CD4-positive, alpha-beta memory T cell (primary cell): ENCODE results near the gene PINLYP. TPM values are rescaled to one million over a fixed set of nuclear protein-coding genes. Genes with fewer than 3 reads are reported as not detected.

Experiments
- CTCF ChIA-PET: fragments of 350-600 bp; sonication (Branson Sonifier 250); formaldehyde crosslinking; loops from one replicate; lab custom pipeline; 2021; ENCODE audit warnings: inconsistent platforms; ENCODE audit not compliant: partially characterized antibody; lab: Charles Lee
- POLR2A ChIA-PET: fragments of 350-600 bp; sonication (Branson Sonifier 250); formaldehyde crosslinking; loops from one replicate; lab custom pipeline; 2021; ENCODE audit not compliant: partially characterized antibody; lab: Charles Lee
- DNase-seq, 5 donors: peaks; one replicate each; pipeline versions ENCODE4 v3.0.0 to v3.0.0-alpha.2; 2020 to 2022; ENCODE audit warnings: mixed read lengths in 1 of 5
- H3K27ac ChIP-seq: one replicate; pipeline ENCODE4 v1.7.0; 2013; ENCODE audit warnings: low read depth, low read length
- H3K27me3 ChIP-seq: 2 replicates; pipeline ENCODE4 v1.7.0; 2013; ENCODE audit warnings: mild to moderate bottlenecking, low read length, moderate library complexity; ENCODE audit not compliant: insufficient read depth
- H3K36me3 ChIP-seq: 2 replicates; pipeline ENCODE4 v1.7.0; 2013; ENCODE audit warnings: mild to moderate bottlenecking, low read length, moderate library complexity; ENCODE audit not compliant: insufficient read depth
- H3K4me1 ChIP-seq: 2 replicates; pipeline ENCODE4 v1.7.0; 2013; ENCODE audit warnings: mild to moderate bottlenecking, low read length, moderate library complexity; ENCODE audit not compliant: insufficient read depth
- H3K4me3 ChIP-seq, 2 donors: one replicate each; pipeline ENCODE4 v1.7.0; 2013; ENCODE audit warnings: low read length in 2 of 2, mild to moderate bottlenecking in 1 of 2
- H3K9me3 ChIP-seq, 2 donors: one replicate each; pipeline ENCODE4 v1.7.0; 2013; ENCODE audit warnings: low read length in 2 of 2, control low read depth in 1 of 2; ENCODE audit not compliant: control insufficient read depth in 1 of 2
- H3K27ac Mint-ChIP-seq, 7 donors: one replicate each; pipeline ENCODE4 v1.8.0; 2020 to 2021; ENCODE audit warnings: mixed read lengths in 7 of 7, mild to moderate bottlenecking in 6 of 7, inconsistent platforms in 3 of 7, moderate library complexity in 3 of 7
- H3K27me3 Mint-ChIP-seq, 2 donors: one replicate each; pipeline ENCODE4 v1.8.0; 2020 to 2021; ENCODE audit warnings: mixed read lengths in 2 of 2
- H3K36me3 Mint-ChIP-seq, 2 donors: one replicate each; pipeline ENCODE4 v1.8.0; 2020 to 2021; ENCODE audit warnings: mixed read lengths in 2 of 2, inconsistent platforms in 1 of 2, mild to moderate bottlenecking in 1 of 2
- H3K4me1 Mint-ChIP-seq, 4 donors: one replicate each; pipeline ENCODE4 v1.8.0; 2020 to 2021; ENCODE audit warnings: mixed read lengths in 4 of 4, mild to moderate bottlenecking in 1 of 4
- H3K4me3 Mint-ChIP-seq, 8 donors: one replicate each; pipeline ENCODE4 v1.8.0; 2020 to 2021; ENCODE audit warnings: mixed read lengths in 8 of 8, mild to moderate bottlenecking in 7 of 8, moderate library complexity in 6 of 8, inconsistent platforms in 3 of 8
- H3K9me3 Mint-ChIP-seq, 8 donors: one replicate each; pipeline ENCODE4 v1.8.0; 2020 to 2021; ENCODE audit warnings: mixed read lengths in 8 of 8, mild to moderate bottlenecking in 5 of 8, inconsistent platforms in 3 of 8, moderate library complexity in 1 of 8
- intact Hi-C: fragments of 100-400 bp; cut with micrococcal nuclease; formaldehyde crosslinking; loops from one replicate; pipeline ENCODE4 v1.15.1; 2023
- polyA plus RNA-seq, 2 donors: library from polyadenylated mRNA; unstranded; fragments of 300-500 nt; fragmentation: Illumina TruSeq; gene quantifications; one replicate each; pipeline ENCODE4 v1.2.3, GENCODE V29; 2021
- total RNA-seq, 2 experiments: library from RNA; stranded (reverse); gene quantifications; one replicate each; pipeline ENCODE4 v1.2.3, GENCODE V29; 2021

Gene PINLYP
- total and polyA plus RNA-seq, 4 experiments from 2014 or later = 0.33 to 1.3 (median 0.84) TPM; not detected in 1

GRCh38 chr19:43624933-43625332, 49.3 kb downstream of the PINLYP start:
- POLR2A ChIA-PET = no interaction called here
- intact Hi-C loops = loop anchor here (1.0 kb wide), 1 partner anchor 29 kb away; the partner anchor contains the start of genes IRGQ and ZNF576
- peaks cover 19% of the 10 kb centered on the region for H3K4me1 ChIP-seq
- Mint-ChIP-seq H3K4me1 (peaks cover 11 to 35% (median 20%) of the 10 kb centered on the region in 4 donors), H3K36me3 (no peaks in the 10 kb centered on the region), H3K27ac (peak overlapping the region in 6 of 7 donors; percentile 18 to 88 (median 34)), H3K4me3 (peak overlapping the region in 3 of 8 donors; percentile 4 to 49 (median 11)), H3K27me3 (peaks cover 2 to 9% of the 10 kb centered on the region in 2 donors), H3K9me3 (no peaks in the 10 kb centered on the region)
- peak; percentile 78 to 89 (median 83) for DNase-seq
- H3K27me3 ChIP-seq = no peaks in the 10 kb centered on the region
- H3K9me3 ChIP-seq = no peaks in the 10 kb centered on the region
- H3K36me3 ChIP-seq = no peaks in the 10 kb centered on the region
- H3K27ac ChIP-seq = no peak overlapping the region
- CTCF ChIA-PET = interaction anchor here (1.5 to 3.2 kb wide), 3 partner anchors 43 to 177 kb away, joined by 4 to 20 read pairs (median 10); no protein-coding TSS in a partner anchor
- no peak overlapping the region for H3K4me3 ChIP-seq

GRCh38 chr19:43625918-43626579, 50.4 kb downstream of the PINLYP start:
- Histone ChIP-seq H3K9me3 (no peaks in the 10 kb centered on the region), H3K4me3 (no peak overlapping the region), H3K27me3 (no peaks in the 10 kb centered on the region), H3K4me1 (peaks cover 7% of the 10 kb centered on the region), H3K36me3 (no peaks in the 10 kb centered on the region), H3K27ac (no peak overlapping the region)
- Mint-ChIP-seq H3K9me3 (no peaks in the 10 kb centered on the region), H3K27me3 (peaks cover 2 to 9% of the 10 kb centered on the region in 2 donors), H3K36me3 (no peaks in the 10 kb centered on the region), H3K4me1 (peaks cover 8 to 25% (median 12%) of the 10 kb centered on the region in 4 donors), H3K27ac (peak overlapping the region in 3 of 7 donors; percentile 32 to 70 (median 44)), H3K4me3 (no peak overlapping the region)
- intact Hi-C loops = loop anchor here (1.0 kb wide), 1 partner anchor 30 kb away; the partner anchor contains the start of genes IRGQ and ZNF576
- POLR2A ChIA-PET = interaction anchor here (0.6 kb wide), 1 partner anchor 34 kb away, joined by 3 read pairs; no protein-coding TSS in a partner anchor
- CTCF ChIA-PET = interaction anchor here (0.9 to 3.2 kb wide), 4 partner anchors 14 to 178 kb away, joined by 4 to 20 read pairs (median 7); partner anchors contain the start of gene CADM4
- DNase-seq = no peak

- Mint-ChIP-seq H3K4me1 (peaks cover 8 to 21% (median 10%) of the 10 kb centered on the region in 4 donors), H3K9me3 (no peaks in the 10 kb centered on the region), H3K4me3 (peak overlapping the region in 2 of 8 donors; percentile 8 to 25), H3K27ac (no peak overlapping the region), H3K27me3 (peaks cover 2 to 9% of the 10 kb centered on the region in 2 donors), H3K36me3 (no peaks in the 10 kb centered on the region)
- no peak overlapping the region for H3K27ac ChIP-seq
- H3K4me3 ChIP-seq = no peak overlapping the region
- no peak for DNase-seq
- H3K4me1 ChIP-seq = peaks cover 7% of the 10 kb centered on the region
- H3K9me3 ChIP-seq = no peaks in the 10 kb centered on the region
- H3K36me3 ChIP-seq = no peaks in the 10 kb centered on the region
- POLR2A ChIA-PET = interaction anchor here (0.6 kb wide), 1 partner anchor 33 kb away, joined by 3 read pairs; no protein-coding TSS in a partner anchor
- H3K27me3 ChIP-seq = no peaks in the 10 kb centered on the region
- intact Hi-C loops = no loop called here
- CTCF ChIA-PET = interaction anchor here (0.7 to 3.2 kb wide), 5 partner anchors 37 to 179 kb away, joined by 3 to 20 read pairs (median 3); partner anchors contain the start of gene ZNF575
These were observed 51.2 kb downstream of the PINLYP start for GRCh38 chr19:43626838-43627237.

GRCh38 chr19:43628646-43629326, 53.2 kb downstream of the PINLYP start:
- peaks cover 2 to 19% of the 10 kb centered on the region in 2 donors for H3K27me3 Mint-ChIP-seq
- no peaks in the 10 kb centered on the region for H3K9me3 Mint-ChIP-seq
- peaks cover 7% of the 10 kb centered on the region for H3K4me1 ChIP-seq
- POLR2A ChIA-PET = no interaction called here
- DNase-seq = no peak
- no peak overlapping the region for H3K27ac Mint-ChIP-seq
- H3K4me1 Mint-ChIP-seq = peaks cover 8 to 20% (median 10%) of the 10 kb centered on the region in 4 donors
- no peak overlapping the region for H3K4me3 Mint-ChIP-seq
- no peaks in the 10 kb centered on the region for H3K27me3 ChIP-seq
- H3K27ac ChIP-seq = no peak overlapping the region
- intact Hi-C loops = no loop called here
- H3K36me3 ChIP-seq = no peaks in the 10 kb centered on the region
- no peak overlapping the region for H3K4me3 ChIP-seq
- no peaks in the 10 kb centered on the region for H3K9me3 ChIP-seq
- no peaks in the 10 kb centered on the region for H3K36me3 Mint-ChIP-seq
- CTCF ChIA-PET = interaction anchor here (1.0 to 2.1 kb wide), 3 partner anchors 74 to 104 kb away, joined by 3 to 5 read pairs (median 4); no protein-coding TSS in a partner anchor

- H3K4me1 Mint-ChIP-seq = no peaks in the 10 kb centered on the region
- H3K36me3 ChIP-seq = no peaks in the 10 kb centered on the region
- H3K27me3 ChIP-seq = no peaks in the 10 kb centered on the region
- no peak overlapping the region for H3K27ac ChIP-seq
- no peaks in the 10 kb centered on the region for H3K9me3 ChIP-seq
- no peaks in the 10 kb centered on the region for H3K9me3 Mint-ChIP-seq
- H3K4me3 Mint-ChIP-seq = no peak overlapping the region
- POLR2A ChIA-PET = no interaction called here
- CTCF ChIA-PET = interaction anchor here (1.5 kb wide), 2 partner anchors 32 to 112 kb away, joined by 3 to 4 read pairs; no protein-coding TSS in a partner anchor
- DNase-seq = no peak
- no peaks in the 10 kb centered on the region for H3K36me3 Mint-ChIP-seq
- intact Hi-C loops = no loop called here
- no peaks in the 10 kb centered on the region for H3K4me1 ChIP-seq
- H3K4me3 ChIP-seq = no peak overlapping the region
- H3K27me3 Mint-ChIP-seq = peaks cover 4 to 19% of the 10 kb centered on the region in 2 donors
- H3K27ac Mint-ChIP-seq = no peak overlapping the region
These were observed 55.9 kb downstream of the PINLYP start for GRCh38 chr19:43631491-43631890.

Other genes starting within 250 kb of the PINLYP start
- gene CD177, start 222.1 kb upstream of the PINLYP start, total RNA-seq = not detected
- not detected for gene CD177, start 222.1 kb upstream of the PINLYP start, polyA plus RNA-seq
- not detected for gene TEX101, start 160.9 kb upstream of the PINLYP start, total RNA-seq
- not detected for gene TEX101, start 160.9 kb upstream of the PINLYP start, polyA plus RNA-seq
- 1 to 10 TPM; 3.3 to 3.7 TPM for gene LYPD3, start 110.2 kb upstream of the PINLYP start, total RNA-seq
- gene LYPD3, start 110.2 kb upstream of the PINLYP start, polyA plus RNA-seq = 1 to 10 TPM; 4.4 to 5.9 TPM
- 10 to 100 TPM; 36.9 to 47.3 TPM for gene PHLDB3, start 71.1 kb upstream of the PINLYP start, total RNA-seq
- 1 to 10 TPM; 1.3 to 5.5 TPM for gene PHLDB3, start 71.1 kb upstream of the PINLYP start, polyA plus RNA-seq
- 10 to 100 TPM; 23.9 to 29.1 TPM for gene ETHE1, start 48.6 kb upstream of the PINLYP start, total RNA-seq
- gene ETHE1, start 48.6 kb upstream of the PINLYP start, polyA plus RNA-seq = 10 to 100 TPM; 79.1 to 80.7 TPM
- gene ZNF575, start 42.6 kb upstream of the PINLYP start, total RNA-seq = 10 to 100 TPM; 11.0 to 11.8 TPM
- gene ZNF575, start 42.6 kb upstream of the PINLYP start, polyA plus RNA-seq = 1 to 10 TPM; 2.1 to 3.6 TPM
- 10 to 100 TPM; 33.4 to 41.0 TPM for gene XRCC1, start 274 bp upstream of the PINLYP start, total RNA-seq
- 10 to 100 TPM; 16.3 to 29.1 TPM for gene XRCC1, start 274 bp upstream of the PINLYP start, polyA plus RNA-seq
- 10 to 100 TPM; 16.5 to 17.9 TPM for gene IRGQ, start 20.3 kb downstream of the PINLYP start, total RNA-seq
- 1 to 10 TPM in 1 of 2 donors, under 1 TPM in 1; 0.37 to 2.2 TPM for gene IRGQ, start 20.3 kb downstream of the PINLYP start, polyA plus RNA-seq
- 10 to 100 TPM; 18.4 to 18.6 TPM for gene ZNF576, start 20.8 kb downstream of the PINLYP start, total RNA-seq
- gene ZNF576, start 20.8 kb downstream of the PINLYP start, polyA plus RNA-seq = 10 to 100 TPM in 1 of 2 donors, 1 to 10 TPM in 1; 8.4 to 13.0 TPM
- gene SRRM5, start 36.3 kb downstream of the PINLYP start, total RNA-seq = under 1 TPM; 0.83 to 0.99 TPM
- under 1 TPM in 1 of 2 donors, not detected in 1; 0.10 TPM for gene SRRM5, start 36.3 kb downstream of the PINLYP start, polyA plus RNA-seq
- 10 to 100 TPM; 27.7 to 28.2 TPM for gene ZNF428, start 43.8 kb downstream of the PINLYP start, total RNA-seq
- gene ZNF428, start 43.8 kb downstream of the PINLYP start, polyA plus RNA-seq = 10 to 100 TPM; 13.9 to 19.9 TPM
- gene CADM4, start 64.0 kb downstream of the PINLYP start, total RNA-seq = under 1 TPM; 0.33 to 0.49 TPM
- under 1 TPM in 1 of 2 donors, not detected in 1; 0.18 TPM for gene CADM4, start 64.0 kb downstream of the PINLYP start, polyA plus RNA-seq
- gene PLAUR, start 94.4 kb downstream of the PINLYP start, total RNA-seq = 1 to 10 TPM; 8.6 to 9.4 TPM
- gene PLAUR, start 94.4 kb downstream of the PINLYP start, polyA plus RNA-seq = 1 to 10 TPM; 6.3 to 6.6 TPM
- not detected for gene IRGC, start 140.3 kb downstream of the PINLYP start, total RNA-seq
- not detected for gene IRGC, start 140.3 kb downstream of the PINLYP start, polyA plus RNA-seq
- gene SMG9, start 179.2 kb downstream of the PINLYP start, total RNA-seq = 10 to 100 TPM; 57.6 to 57.9 TPM
- 10 to 100 TPM in 1 of 2 donors, 1 to 10 TPM in 1; 3.8 to 13.7 TPM for gene SMG9, start 179.2 kb downstream of the PINLYP start, polyA plus RNA-seq
- 10 to 100 TPM; 33.6 to 33.9 TPM for gene KCNN4, start 205.2 kb downstream of the PINLYP start, total RNA-seq
- gene KCNN4, start 205.2 kb downstream of the PINLYP start, polyA plus RNA-seq = 10 to 100 TPM; 10.5 to 23.7 TPM
- under 1 TPM; 0.49 to 0.97 TPM for gene LYPD5, start 226.6 kb downstream of the PINLYP start, total RNA-seq
- gene LYPD5, start 226.6 kb downstream of the PINLYP start, polyA plus RNA-seq = under 1 TPM; 0.27 to 0.50 TPM